ENCODE data around the gene TBC1D22B.
A peak's percentile ranks its signal among the peaks of the same experiment; 100 is the strongest.

TBC1D22B gene

GRCh38 chr6:37257634-37258404, at the start of gene TBC1D22B, which contains the start of gene TMEM217:
TSS of gene TBC1D22B (plus strand) at chr6:37257772. CDS start at chr6:37257918, 146 bp downstream.
TSS of gene TMEM217 (minus strand) at chr6:37258144. CDS start at chr6:37219030, 39,114 bp downstream.
- DNase-seq, result peak; percentile 97

- DNase-seq, result peak; percentile 91
Measured at GRCh38 chr6:37207903-37208456, 49.6 kb upstream of the TBC1D22B start.

- DNase-seq, result no peak
Measured at GRCh38 chr6:37208793-37209192, 48.8 kb upstream of the TBC1D22B start.

GRCh38 chr6:37209461-37210205, 47.9 kb upstream of the TBC1D22B start:
- no peak for DNase-seq

- peak; percentile 89 for DNase-seq
Measured at GRCh38 chr6:37210313-37210968, 47.1 kb upstream of the TBC1D22B start.

- DNase-seq, result no peak
Measured at GRCh38 chr6:37212268-37212667, 45.3 kb upstream of the TBC1D22B start.

- no peak for DNase-seq
Measured at GRCh38 chr6:37218061-37218460, 39.5 kb upstream of the TBC1D22B start.

GRCh38 chr6:37218511-37218910, 39.1 kb upstream of the TBC1D22B start:
- peak; percentile 75 for DNase-seq

- no peak for DNase-seq
Measured at GRCh38 chr6:37221585-37222124, 35.9 kb upstream of the TBC1D22B start.

GRCh38 chr6:37222125-37222967, 35.2 kb upstream of the TBC1D22B start:
- DNase-seq, result peak; percentile 81

GRCh38 chr6:37222992-37223391, 34.6 kb upstream of the TBC1D22B start:
- no peak for DNase-seq

- DNase-seq, result no peak
Measured at GRCh38 chr6:37225350-37226169, 32.0 kb upstream of the TBC1D22B start.

- no peak for DNase-seq
Measured at GRCh38 chr6:37230104-37230503, 27.5 kb upstream of the TBC1D22B start.

GRCh38 chr6:37232430-37233017, 25.0 kb upstream of the TBC1D22B start:
- no peak for DNase-seq

- DNase-seq, result no peak
Measured at GRCh38 chr6:37233541-37233940, 24.0 kb upstream of the TBC1D22B start.

- no peak for DNase-seq
Measured at GRCh38 chr6:37236921-37237320, 20.7 kb upstream of the TBC1D22B start.

- DNase-seq, result no peak
Measured at GRCh38 chr6:37237789-37238188, 19.8 kb upstream of the TBC1D22B start.

- peak; percentile 60 for DNase-seq
Measured at GRCh38 chr6:37238381-37238780, 19.2 kb upstream of the TBC1D22B start.

- DNase-seq, result peak; percentile 57
Measured at GRCh38 chr6:37239526-37239925, 18.0 kb upstream of the TBC1D22B start.

GRCh38 chr6:37239950-37240713, 17.4 kb upstream of the TBC1D22B start:
- peak; percentile 99 for DNase-seq
